22Rv1 (cell line): ENCODE measurements around the gene HRCT1.

Experiments used
- CTCF ChIP-seq: fragments of 450-650 bp; IDR thresholded peaks from 2 replicates; pipeline ENCODE4 v1.5.1; 2017; ENCODE audit warnings: mild to moderate bottlenecking
- ZFX ChIP-seq: fragments of 450-650 bp; IDR thresholded peaks from 2 replicates; pipeline ENCODE4 v1.6.1; 2017; ENCODE audit warnings: antibody characterized with exemption, borderline replicate concordance

GRCh38 chr9:35939679-35940250, 33.8 kb downstream of the HRCT1 start:
- no peak for TF ChIP-seq CTCF
- no peak for TF ChIP-seq ZFX
